Kidney glomerular epithelial cell (primary cell): ENCODE data around the gene SLC1A3.

ENCODE experiments used
- DNase-seq: peaks from one replicate; lab custom pipeline; 2025; lab: John Stamatoyannopoulos, UW

Gene SLC1A3

DNA sequence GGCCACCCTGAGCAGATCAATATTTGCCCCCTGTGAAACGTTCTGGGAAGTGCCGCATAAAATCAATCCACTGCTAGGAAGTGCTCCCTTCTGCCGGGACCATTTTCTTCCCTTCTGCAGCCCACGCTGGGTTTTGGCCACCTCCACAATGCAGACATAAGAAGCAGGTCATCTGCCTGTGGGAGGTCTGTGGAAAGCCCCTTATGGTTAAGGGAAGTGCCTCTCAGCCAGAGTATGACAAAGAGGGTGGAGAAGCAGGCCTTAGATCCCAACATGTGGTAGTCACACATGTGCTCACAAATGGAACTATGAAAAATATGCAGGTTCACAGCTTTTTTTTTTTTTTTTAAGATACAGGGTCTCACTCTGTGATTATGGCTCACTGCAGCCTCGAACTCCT is 82.8 kb downstream of the SLC1A3 start:
- no peak for DNase-seq

DNA sequence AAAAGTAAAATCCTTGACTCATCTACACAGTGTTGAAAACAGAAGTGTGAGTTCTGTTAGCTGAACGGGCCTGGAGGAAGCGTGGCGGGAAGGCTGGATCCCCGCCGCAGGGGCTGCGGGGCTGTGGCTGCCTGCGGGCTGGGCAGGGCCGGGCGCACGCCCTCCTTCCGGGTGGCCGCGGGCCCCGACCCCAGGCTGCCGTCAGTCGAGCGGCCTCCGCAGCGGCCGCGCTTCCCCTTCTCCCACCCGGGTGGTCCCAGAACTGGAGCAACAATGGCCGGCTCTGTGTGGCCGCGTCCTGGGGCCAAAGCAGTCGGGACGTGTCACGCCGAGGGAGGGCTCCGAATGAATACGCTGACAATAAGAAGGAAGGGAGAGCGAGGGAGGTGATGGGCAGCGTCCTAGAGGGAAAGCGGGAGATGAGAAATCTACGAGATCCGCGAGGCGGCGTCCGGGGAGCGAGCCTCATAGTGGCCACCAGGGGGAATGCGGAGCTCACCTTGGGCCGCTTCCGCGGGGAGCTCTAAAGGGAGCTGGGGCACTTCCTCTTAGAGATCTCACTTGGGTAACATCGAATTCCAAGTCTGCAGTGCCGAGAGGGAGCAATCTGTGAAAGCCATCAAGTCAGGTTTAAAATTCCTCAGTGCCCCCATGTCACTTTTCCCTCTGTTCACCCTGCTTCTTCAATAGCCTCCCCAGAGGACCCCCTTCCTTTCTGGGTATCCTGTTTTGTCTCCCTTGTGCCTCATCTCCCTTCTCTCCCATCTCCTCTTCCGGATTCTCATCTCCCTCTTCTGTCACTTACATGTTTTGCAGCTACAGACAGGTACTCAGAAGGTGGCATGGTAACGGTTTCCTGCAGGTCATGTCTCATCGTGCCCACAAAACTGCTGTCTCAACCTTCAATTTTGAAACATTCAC is 83.9 kb downstream of the SLC1A3 start:
- peak; percentile 78 for DNase-seq

DNA sequence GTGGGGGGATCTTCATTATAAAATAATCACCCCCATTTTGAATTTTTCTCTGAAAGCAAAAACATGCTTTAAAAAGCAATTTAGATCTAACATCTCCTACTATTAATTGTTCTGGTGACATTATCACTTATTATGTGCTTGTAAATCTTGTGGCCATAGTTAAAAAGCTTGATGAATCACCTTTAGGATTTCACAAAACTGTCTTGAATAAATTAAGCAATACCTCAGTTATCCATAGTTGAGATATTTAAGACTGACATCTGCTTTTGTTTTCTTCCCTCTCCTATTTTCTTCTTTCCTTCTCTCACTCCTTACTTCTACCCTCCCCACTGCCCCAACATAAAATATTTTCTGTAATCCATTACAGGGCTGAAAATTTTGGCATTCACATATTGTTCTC is 84.8 kb downstream of the SLC1A3 start:
- no peak for DNase-seq

DNA sequence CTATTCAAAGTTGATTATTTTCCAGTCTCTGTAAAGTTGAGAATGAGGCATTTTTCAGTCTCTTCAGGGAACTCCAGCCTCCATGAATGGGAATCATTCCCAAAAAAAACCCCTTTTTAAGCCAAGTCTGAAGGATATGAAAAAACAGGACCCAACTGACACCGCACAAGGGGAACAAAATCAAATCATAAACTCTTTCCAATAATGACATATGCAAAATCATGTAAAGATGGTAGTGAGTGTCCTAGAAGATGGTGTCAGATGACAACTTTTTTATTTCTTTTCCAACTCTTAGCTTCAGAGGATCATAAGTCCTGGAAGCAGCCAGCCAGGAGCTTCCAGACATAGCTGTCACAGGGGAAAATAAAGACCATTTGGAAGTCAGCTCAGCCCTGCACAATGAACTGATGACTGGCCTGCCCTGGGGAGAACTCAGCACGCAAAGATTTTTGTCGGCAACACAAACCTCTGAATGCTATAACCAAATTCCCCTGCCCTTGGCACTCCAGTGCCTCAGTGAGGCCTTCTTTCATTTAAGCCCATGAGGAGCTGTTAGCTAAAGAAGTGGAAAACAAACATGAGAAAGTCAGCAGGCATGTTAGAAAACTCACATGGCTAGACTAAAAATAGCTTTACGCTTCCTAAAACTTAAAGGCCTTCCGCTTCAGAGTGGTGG is 85.4 kb downstream of the SLC1A3 start:
- DNase-seq = no peak

DNA sequence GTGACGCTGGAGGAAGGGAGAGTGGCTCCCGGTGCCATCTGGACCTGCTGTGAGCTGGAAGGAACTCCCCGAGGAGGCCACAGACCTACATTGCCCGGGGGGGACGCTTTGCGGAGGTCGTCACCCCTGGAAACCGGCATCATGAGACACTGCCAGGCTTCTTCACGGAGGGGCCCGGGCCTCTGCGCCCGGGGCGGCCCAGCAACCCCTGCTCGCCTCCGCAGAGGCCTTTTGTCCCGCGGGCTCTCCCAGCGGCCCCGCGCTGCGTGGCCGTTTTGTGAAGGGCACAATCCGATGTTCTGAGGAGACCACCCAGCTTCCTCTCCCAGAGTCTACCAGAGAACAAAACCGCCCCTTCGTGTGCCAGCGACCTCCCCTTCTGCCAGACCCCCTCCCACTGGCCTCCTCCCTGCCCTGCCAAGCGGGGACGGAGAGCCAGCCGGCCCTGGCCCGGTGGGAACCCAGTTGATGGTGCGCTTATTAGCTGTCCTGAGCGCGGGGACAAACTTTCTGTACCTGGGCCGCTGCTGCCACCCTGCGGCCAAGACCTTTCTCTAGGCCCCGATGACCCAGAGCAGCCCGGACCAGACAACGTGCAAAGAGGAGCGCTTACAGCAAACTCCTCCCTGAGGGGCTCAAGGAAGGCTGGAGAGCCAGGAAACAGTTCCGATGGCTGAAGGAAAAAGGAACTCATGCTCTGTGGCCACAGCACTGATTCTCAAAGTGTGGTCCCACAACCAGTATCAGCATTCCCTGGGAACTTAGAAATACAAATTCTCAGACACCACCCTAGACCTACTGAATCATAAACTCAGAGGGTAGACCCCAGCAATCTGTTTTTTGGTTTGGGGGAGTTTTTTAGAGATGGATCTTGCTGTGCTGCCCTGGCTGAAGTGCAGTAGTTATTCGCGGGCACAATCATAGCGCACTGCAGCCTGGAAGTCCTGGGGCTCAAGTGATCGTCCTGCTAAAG is 86.7 kb downstream of the SLC1A3 start:
- peak; percentile 61 for DNase-seq

DNA sequence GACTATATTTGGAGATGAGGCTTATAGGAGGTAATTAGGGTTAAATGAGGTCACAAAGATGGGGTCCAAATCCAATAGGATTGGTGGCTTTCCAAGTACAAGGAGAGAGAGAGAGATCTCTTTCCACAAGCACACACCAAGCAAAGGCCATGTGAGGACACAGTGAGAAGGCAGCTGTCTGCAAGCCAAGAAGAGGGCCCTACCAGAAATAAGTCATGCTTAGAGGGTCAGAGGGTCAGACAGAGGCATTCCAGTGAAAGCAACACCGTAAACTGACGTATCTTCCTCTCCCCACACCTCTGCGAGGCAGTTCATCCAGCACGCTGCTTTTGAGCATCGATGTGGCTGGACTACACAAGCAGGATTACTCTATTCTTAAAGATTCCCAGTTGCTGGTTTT is 87.9 kb downstream of the SLC1A3 start:
- no peak for DNase-seq

DNA sequence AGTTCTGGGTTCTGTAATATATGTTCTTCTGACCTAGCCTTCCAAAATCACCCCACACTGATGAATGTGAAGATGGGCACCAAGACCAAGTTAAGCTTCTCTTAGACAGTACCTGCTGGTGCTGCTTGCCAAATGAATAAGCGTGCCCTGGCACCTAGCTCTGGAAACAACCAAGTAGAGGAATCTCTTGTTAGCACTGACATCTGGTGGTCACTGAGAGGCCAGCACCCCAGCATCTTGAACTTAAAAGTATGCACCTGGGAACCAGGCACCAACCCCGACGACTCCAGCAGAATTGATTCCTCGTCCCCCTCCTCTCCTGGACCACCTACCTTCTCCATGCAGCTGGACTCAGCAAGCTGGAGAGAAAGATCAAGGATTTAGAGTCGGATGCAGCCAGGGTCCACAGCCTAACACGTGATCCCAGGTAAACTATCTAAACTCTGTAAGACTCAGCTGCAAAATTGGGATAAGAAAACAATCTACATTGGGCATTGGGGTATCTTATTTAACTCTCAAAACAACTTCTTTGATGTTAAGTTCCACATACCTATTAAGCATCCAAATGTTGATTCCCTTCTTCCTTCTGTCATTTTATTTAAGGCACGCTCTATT is 89.8 kb downstream of the SLC1A3 start:
- DNase-seq = peak; percentile 48

DNA sequence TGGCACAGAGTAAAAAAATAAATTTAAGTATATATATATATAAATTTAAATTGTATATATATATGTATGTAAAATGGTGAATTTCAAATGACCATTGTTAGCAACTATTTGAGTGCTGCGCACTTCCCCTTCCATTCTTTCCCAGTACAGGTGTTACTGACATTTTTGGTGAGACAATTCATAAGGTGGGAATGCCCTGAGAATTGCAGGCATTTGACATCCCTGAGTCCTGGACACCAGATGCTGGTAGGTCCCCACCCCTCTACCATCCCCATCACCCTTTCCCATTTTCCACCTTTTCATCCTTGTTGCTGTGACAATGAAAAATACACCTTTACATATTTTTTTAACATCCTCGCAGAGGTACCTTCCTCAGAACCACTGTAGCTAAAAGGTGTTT is 91.6 kb downstream of the SLC1A3 start:
- no peak for DNase-seq

DNA sequence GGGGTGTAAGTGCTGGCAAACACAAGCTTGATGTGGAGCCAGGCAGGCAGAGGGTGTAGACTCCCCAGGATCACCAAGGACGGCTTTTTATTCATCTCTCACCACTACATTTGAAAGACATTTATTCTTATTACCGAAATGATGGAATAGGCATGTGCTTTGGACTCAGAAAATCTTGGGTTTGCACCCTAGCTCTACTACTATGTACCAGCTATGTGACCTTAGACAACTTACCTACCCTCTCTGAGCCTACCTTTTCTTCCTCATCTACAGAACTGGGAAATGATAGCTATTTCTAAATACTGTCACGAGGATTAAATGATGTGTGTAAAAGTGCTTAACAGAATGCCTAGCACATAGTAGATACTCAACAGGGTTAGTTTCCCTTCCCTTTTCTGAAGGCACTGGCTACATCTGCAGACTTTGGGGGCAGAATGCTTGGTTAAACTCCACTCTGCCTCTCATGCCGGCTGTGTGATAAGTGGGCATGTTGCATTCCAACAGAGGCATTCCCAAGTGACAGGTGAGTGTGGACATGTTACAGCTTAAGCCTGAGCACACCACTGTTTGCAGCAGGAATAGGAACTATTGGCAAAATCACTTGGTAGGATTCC is 94.8 kb downstream of the SLC1A3 start:
- DNase-seq = no peak

DNA sequence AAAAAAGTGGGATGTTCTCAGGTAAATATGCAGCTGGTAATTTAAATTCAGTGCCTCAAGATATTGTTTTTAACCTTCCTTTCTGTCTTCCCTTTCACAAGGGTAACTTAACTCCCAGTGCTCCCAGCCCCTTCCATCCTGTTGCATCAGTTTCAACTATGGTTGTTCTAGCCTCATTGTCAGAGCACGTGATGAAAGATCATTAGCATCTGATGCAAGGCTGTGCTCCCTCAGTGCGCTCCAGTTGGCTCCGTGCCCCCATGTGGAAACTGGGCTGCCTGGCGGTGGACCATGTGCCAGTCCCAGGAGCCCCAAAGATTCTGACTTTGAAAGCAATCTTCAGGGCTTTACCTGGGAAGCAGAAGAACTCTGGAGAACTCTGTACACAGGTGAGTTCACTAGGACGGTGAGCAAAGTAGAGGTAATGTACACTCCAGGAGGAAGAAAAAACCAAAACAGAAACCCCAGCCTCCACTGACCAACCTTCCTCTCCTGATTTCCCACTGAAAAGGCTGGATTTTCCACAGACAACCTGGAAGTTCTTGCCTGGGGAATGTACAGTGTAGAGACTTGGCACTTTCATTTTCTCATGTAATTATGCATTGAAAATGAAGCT is 96.9 kb downstream of the SLC1A3 start:
- DNase-seq = no peak

DNA sequence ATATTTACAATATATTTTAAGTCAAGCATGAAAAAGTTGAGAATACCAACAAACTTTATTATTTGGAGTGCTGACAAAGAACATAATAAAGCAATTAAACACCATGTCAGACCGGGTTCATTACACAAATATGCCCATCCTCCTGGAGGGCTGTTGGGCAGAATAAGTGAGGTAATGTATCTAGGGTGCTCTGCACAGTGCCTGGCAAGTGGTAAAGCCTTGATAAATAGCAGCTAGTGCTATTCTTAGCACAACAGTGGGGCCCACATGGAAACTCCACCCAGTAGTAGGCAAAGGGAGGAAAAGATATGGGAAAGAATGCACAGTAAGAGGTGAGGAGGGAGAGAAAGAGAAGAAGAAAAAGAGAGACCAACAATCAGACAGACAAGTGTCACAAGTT is 97.7 kb downstream of the SLC1A3 start:
- no peak for DNase-seq

DNA sequence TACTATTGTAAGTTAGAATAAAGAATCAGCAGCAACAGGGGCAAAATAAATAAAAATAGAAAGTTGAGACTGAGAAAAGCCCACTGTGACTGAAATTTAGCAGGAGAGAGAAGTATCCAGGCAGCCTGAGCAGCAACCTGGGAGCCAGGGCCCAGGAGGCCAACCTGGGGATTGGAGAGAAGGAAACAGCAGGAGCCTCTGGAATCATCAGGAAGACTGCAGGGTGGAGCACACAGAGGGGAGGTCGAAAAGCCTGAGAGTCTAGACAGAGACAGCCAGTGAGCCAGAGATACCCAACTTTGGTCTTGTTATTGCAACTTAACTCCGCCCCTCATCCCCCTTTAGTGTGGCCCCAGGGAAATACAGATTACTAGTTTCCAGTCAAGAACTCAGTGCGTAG is 98.6 kb downstream of the SLC1A3 start:
- DNase-seq = no peak

DNA sequence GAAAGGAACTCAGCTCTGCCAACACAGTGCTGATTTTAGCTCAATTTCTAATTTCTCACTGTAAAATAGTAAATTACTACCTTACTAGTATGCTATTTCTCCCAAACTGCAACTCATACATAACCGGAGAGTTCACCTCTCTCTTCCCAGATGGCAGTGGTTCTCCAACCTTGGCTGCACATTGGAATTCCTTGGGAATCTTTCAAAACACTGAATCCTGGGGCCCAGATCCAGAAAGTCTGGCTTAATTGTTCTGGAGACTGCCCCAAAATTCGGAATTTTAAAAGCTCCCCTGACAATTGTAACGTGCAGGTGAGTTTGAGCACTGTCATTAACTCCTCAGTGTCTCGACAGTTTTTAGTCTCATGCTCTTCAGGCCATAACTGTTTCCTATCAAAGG is 100.3 kb downstream of the SLC1A3 start:
- DNase-seq = no peak

DNA sequence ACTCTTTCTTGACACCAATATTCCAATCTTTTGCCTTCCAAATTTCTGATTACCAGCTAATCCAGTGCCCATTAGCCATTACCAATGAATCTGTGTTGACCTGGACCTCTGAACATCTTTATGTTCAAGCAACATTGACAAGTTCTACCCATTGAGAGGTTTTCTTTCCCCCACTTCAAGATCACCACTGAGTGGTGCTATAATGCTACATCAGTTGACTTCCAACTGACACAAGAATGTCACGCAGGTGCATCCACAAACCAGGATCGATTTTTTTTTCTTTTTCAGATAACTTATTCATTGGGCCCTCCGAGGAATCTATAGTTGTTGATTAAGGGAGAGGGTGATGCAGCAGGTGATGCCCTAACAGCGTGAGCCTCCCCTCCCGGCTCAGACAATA is 102.6 kb downstream of the SLC1A3 start:
- DNase-seq = no peak

DNA sequence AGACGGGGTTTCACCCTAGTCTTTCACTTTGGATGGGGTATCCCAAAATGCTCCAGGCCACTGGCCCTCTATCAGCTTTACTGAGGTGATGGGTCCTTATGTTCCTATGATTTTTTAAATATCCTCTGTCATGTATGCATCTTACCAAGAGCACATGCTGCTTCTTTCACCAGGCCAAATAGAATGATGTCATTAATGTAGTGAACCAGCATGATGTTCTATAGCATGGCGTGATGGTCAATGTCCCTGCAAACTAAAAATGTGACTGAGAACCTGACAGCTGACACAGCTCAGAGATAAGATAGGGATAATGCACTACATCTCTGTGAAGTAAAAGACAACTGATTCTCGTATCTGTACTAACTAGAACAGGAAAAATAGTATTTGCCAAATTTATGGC is 103.6 kb downstream of the SLC1A3 start:
- DNase-seq = no peak

DNA sequence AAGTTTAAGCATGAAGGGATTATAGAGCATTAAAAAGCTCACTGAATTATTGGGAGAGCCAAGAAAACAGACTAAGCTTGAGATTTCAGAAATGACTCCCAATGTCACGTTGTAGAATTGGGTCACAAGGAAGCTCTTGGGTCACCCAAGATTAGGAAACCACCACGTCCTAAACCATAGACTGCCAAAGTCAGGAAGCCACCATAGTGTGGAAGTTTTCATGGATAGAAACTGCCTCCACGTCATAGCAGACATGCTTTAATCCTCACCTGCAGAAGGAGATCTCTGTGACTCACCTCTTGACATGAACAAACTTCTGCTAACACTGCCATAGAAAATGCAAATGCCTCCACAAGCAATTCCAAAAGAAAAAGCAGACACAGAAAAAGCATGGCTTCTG is 106.3 kb downstream of the SLC1A3 start:
- DNase-seq = no peak

DNA sequence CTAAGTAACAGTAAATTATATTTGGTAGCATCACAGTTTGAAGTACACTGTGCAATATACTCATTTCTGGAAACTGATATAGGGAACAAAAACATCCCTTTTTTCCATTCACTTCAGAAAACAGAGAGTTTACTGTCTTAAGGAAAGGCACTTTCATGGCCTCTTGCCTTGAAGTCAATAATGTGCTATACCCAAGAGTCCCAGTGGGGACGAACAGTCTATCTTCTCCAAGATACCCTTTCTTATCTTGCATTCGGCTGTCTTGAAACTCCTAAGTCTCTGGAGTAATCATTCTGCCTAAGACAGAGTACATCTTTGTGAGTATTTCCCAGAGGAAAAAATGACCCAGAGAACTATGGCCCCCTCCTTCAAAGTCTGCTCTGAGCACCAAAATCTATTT is 107.1 kb downstream of the SLC1A3 start:
- no peak for DNase-seq

DNA sequence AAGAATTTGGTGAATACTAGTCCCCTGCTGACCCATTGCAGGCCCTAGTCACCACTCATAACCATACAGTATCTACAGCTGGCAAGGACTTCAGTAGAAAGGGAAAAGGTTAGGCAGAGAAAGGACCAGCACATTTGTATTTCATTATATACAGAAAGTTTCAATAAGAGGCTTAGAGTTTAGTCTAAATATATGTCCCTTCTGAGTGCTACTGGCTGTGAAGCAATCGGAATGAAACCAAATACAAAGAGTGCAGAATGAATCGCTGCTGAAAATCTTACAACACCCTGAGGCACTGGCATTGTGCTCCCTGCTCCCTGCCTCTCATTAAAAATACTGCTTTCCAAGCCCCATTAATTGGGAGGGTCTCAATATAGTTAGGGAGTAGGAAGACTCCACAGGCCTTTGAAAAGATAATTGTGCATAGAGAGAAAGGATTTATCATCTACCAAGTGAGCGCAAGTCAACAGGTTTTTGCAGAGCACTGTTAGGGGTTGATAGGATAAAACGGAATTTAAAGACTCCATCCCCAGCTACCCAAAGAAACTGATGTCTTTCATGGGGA is 110.8 kb downstream of the SLC1A3 start:
- DNase-seq = no peak

DNA sequence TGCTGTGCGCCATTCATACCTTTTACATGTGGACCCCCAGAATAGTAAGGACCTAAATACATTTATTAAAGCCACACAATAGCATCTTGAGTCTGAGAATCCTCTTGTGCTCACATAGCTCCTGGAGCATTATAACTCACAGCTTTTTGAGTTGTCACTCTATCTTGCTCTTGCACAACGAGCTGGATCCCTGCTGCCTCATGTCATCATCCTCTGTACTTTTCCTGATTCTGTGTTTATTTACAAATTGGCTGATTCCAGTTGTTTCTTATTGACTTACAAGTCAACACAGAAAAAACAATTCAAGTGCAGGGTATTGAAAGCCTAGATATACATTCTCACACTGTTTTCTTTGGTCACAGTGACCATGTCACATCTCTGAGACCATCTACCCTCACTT is 112.9 kb downstream of the SLC1A3 start:
- DNase-seq = no peak

DNA sequence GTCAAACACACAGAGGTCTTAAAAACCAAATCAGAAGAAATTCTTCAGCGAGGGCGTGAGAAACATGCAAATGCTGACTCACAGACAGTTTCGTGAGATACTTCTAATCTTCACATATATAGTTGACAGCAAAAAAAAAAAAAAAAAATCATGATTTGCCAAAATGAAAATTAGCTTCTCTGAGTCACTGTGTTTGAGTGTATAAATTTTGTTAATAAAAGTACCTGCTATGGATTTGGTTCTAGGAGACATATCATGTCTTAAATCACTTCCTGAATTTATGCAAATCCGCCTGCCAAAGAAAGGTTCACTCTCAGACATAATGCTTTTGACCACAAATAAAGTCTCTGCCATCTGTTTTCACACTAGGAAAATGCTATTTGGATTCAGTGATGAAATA is 114.3 kb downstream of the SLC1A3 start:
- DNase-seq = no peak
